Measurements from ENCODE around the gene KCNJ6. TPM values are rescaled to one million over a fixed set of nuclear protein-coding genes. Genes with fewer than 3 reads are reported as not detected.

The KCNJ6 gene
- total and polyA plus RNA-seq, 2 of the 8 experiments (the other 6 are each of a cell fraction or from before 2014, with no cell fraction given), result 0.51 to 1.2 TPM

GRCh38 chr21:37659874-37660273 is 256.4 kb downstream of the KCNJ6 start:
- H4K5ac ChIP-seq (ENCODE audit: insufficient read length, low read depth, low read length), result no peak overlapping the region
- no peak overlapping the region for H2AFZ ChIP-seq (ENCODE audit: low read length)
- H2BK12ac ChIP-seq (ENCODE audit: low read depth, low read length), result 0 out of 2 replicates have a peak overlapping the region, but pooled peaks have one; percentile 64
- H3K36me3 ChIP-seq (ENCODE audit: control insufficient read depth in 2 of 4, insufficient read depth in 4 of 4, low read length in 3 of 4), result no peaks in the 10 kb centered on the region
- no peak overlapping the region for H3K4me3 ChIP-seq (ENCODE audit: extremely low read depth in 1 of 4, insufficient read depth in 2 of 4, low read depth in 3 of 4, low read length in 4 of 4)
- TF ChIP-seq CTBP2 (IDR thresholded peaks at IDR 0.05; ENCODE audit: borderline replicate concordance, insufficient read depth, insufficient read length, low read length) (no peak), RBBP5 (IDR thresholded peaks at IDR 0.05; ENCODE audit: borderline replicate concordance, low read depth, low read length) (no peak), MAFK (IDR thresholded peaks at IDR 0.05; ENCODE audit: low read depth, low read length) (no peak), ATF2 (IDR thresholded peaks at IDR 0.05; ENCODE audit: low read length) (no peak)
- H3K4me1 ChIP-seq (replicated peaks in 1 of 4; ENCODE audit: control insufficient read depth in 3 of 4, insufficient read depth in 4 of 4, low read length in 3 of 4), result no peaks in the 10 kb centered on the region
- H3K27me3 ChIP-seq (replicated peaks in 1 of 4; ENCODE audit: control insufficient read depth in 3 of 4, extremely low read depth in 1 of 4, insufficient read depth in 3 of 4, low read length in 3 of 4), result no peaks in the 10 kb centered on the region
- H4K8ac ChIP-seq (ENCODE audit: extremely low read depth, insufficient read depth, low read length), result no peak overlapping the region
- CTCF ChIA-PET (ENCODE audit: partially characterized antibody), result interaction anchor here (0.8 to 2.3 kb wide), 2 partner anchors 9 to 15 kb away, joined by 3 to 11 read pairs; no protein-coding TSS in a partner anchor
- no peak overlapping the region for H3K9ac ChIP-seq (replicated peaks in 1 of 4; ENCODE audit: extremely low read depth in 1 of 4, low read depth in 3 of 4, low read length in 3 of 4)
- H3K56ac ChIP-seq (replicated peaks; ENCODE audit: insufficient read length, low read depth, low read length), result no peak overlapping the region
- H2BK120ac ChIP-seq (replicated peaks; ENCODE audit: low read depth, low read length), result no peak overlapping the region
- no peaks in the 10 kb centered on the region for H3K79me1 ChIP-seq (ENCODE audit: low read depth, low read length)
- H4K91ac ChIP-seq (replicated peaks; ENCODE audit: insufficient read length, low read length), result no peak overlapping the region
- H3K23me2 ChIP-seq (ENCODE audit: low read depth, low read length), result no peaks in the 10 kb centered on the region; the same call in 1 of the 2 replicates
- H3K4me2 ChIP-seq (ENCODE audit: insufficient read depth in 1 of 2, low read depth in 2 of 2, low read length in 2 of 2), result no peak overlapping the region
- H3K14ac ChIP-seq (ENCODE audit: insufficient read length), result no peak overlapping the region
- no peaks in the 10 kb centered on the region for H4K20me1 ChIP-seq (replicated peaks in 1 of 2; ENCODE audit: control insufficient read depth in 1 of 2, insufficient read depth in 2 of 2, low read length in 2 of 2)
- FAIRE-seq, result no peak
- H2AK5ac ChIP-seq (ENCODE audit: low read depth, low read length), result no peak overlapping the region
- no peak for DNase-seq (ENCODE audit: low read depth in 1 of 2, low spot score in 2 of 2)
- no peak overlapping the region for H3K4ac ChIP-seq (replicated peaks; ENCODE audit: insufficient read length, low read depth, low read length)
- peak overlapping the region; percentile 97; the same call in 1 of the 2 replicates for H2BK15ac ChIP-seq (ENCODE audit: low read length)
- H2BK5ac ChIP-seq (ENCODE audit: low read depth, low read length), result no peak overlapping the region
- WGBS, 2 experiments (ENCODE audit: extremely low coverage in 1 of 2, insufficient coverage in 1 of 2, insufficient read length in 1 of 2, insufficient replicate concordance in 2 of 2, low coverage in 1 of 2, low lambda C conversion rate in 2 of 2, missing lambda C conversion rate in 1 of 2), result 82% methylated on average over 1 of the region's 1 CpG; no CpG with 5 or more reads in 1 of the 2 experiments
- no peak overlapping the region for H3K23ac ChIP-seq (ENCODE audit: insufficient read length)
- H3K27ac ChIP-seq (ENCODE audit: low read depth, low read length), result no peak overlapping the region
- POLR2A ChIA-PET (ENCODE audit: partially characterized antibody), result interaction anchor here (1.0 to 1.5 kb wide), 2 partner anchors 9 to 13 kb away, joined by 4 to 5 read pairs; no protein-coding TSS in a partner anchor
- H3K79me2 ChIP-seq (ENCODE audit: control insufficient read depth in 1 of 2, insufficient read depth in 2 of 2, low read length in 2 of 2), result no peaks in the 10 kb centered on the region
- H3K18ac ChIP-seq (ENCODE audit: extremely low read depth, low read length), result no peak overlapping the region
- 0 out of 2 replicates have a peak overlapping the region, but pooled peaks have one; percentile 35 for H2BK20ac ChIP-seq (ENCODE audit: low read length)
- peaks cover 3 to 9% of the 10 kb centered on the region in 2 experiments for H3K9me3 ChIP-seq (ENCODE audit: insufficient read depth in 2 of 2, low read depth in 1 of 2, low read length in 1 of 2)
